ENCODE measurements around the gene TMEM231.

Gene TMEM231

DNA sequence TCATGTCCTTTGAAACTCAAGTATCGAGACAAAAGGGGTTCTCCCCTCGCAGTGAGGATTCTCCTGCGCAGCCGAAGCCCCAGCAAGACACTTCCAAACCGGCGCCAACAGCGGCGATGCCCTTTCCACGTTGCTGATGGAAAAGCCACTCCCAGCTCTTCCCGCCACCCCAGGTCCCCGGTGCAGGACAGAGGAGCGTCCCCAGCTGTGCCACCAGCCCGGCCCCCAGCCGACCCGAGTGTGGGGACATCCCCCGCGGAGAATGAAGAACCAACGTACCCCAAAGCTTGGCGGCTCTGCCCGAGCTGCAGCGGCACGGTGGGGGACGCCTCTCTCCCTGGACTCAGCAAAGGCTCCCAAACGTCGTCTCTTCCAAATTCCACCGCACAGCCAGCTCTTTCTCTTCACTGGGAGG, 61.4 kb downstream of the TMEM231 start:
- in situ Hi-C loops (cut with HindIII; ENCODE audit: low sequenced_read_pairs): loop anchor here (25.0 kb wide), 1 partner anchor 268 kb away; no protein-coding TSS in a partner anchor

DNA sequence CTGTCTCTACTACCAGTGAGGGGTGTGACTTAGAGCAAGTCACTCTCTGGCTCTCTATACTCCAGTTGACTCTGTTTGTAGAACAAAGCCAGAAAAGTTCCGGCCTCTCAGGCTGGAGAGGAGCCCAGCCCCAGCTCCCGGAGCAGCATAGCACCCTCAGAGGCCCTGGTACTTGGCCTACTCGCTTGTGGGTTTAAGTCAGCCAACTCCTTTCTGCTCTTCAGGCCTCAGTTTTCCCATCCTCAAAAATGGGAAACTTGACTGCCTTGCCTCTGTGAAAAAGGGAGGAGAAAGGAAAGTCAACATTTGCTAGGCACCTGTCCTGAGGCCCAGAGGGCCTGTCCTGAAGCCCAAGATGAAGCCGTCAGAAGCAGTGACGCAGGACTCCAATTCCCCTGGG, 61.9 kb downstream of the TMEM231 start:
- in situ Hi-C loops (cut with HindIII; ENCODE audit: low sequenced_read_pairs): loop anchor here (25.0 kb wide), 1 partner anchor 268 kb away; no protein-coding TSS in a partner anchor

DNA sequence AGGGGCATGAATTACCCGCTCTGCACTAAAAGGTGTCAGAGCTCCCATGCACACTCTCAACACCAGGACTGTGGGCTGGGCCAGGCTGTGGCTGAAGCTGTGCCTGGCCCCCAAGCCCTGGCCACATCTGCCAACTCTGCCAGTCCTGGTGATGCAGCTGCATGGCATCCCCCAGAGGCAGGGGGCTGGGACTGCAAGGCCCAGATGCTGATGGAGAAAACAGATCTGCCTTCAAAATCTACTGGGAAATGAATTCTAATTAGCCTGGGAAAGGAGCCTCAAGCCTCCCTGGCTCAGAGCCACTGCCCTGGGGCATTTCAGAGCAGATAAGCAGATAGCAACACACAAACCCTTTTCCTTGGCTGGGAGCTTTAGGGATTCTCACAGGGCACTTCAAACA, 64.2 kb downstream of the TMEM231 start:
- in situ Hi-C loops (cut with HindIII; ENCODE audit: low sequenced_read_pairs): loop anchor here (25.0 kb wide), 1 partner anchor 270 kb away; no protein-coding TSS in a partner anchor

DNA sequence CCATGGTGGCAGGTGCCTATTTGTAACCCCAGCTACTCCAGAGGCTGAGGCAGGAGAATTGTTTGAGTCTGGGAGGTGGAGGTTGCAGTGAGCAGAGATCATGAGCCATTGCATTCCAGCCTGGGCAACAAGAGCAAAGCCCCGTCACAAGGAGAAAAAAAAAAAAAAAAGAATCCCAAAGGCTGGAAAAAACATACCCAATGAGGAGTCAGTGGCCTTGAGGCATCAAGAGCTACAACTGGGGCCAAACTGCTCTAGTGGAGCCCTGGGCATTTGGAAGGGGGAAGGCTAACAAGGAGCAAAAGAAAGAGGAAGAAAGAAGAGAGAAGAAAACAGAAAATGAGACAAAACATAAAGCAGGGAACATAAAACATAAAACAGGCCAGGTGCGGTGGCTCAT, 67.7 kb downstream of the TMEM231 start:
- in situ Hi-C loops (cut with HindIII; ENCODE audit: low sequenced_read_pairs): loop anchor here (25.0 kb wide), 1 partner anchor 274 kb away; no protein-coding TSS in a partner anchor
